Stomach (tissue), 4 donors: Measurements from ENCODE around the gene SLC32A1.

Experiments used
- CTCF ChIP-seq, 7 experiments: fragments of 450-650 bp in 4 of 7; fragments of 200-600 bp in 3 of 7; sonication (generic) in 3 of 7; IDR thresholded peaks; one replicate each; pipeline ENCODE4 v1.5.1; 2016 to 2019; ENCODE audit warnings: antibody characterized with exemption in 7 of 7, control low read depth in 2 of 7, mild to moderate bottlenecking in 1 of 7
- POLR2A ChIP-seq, 4 donors: fragments of 450-650 bp; IDR thresholded peaks; one replicate each; pipeline ENCODE4 v1.6.1; 2016; ENCODE audit warnings: antibody characterized with exemption in 4 of 4, control low read depth in 2 of 4, mild to moderate bottlenecking in 1 of 4, moderate library complexity in 1 of 4
- POLR2AphosphoS5 ChIP-seq, 3 donors: sonication (generic); formaldehyde crosslinking; IDR thresholded peaks; one replicate each; pipeline ENCODE4 v1.6.1; 2016; ENCODE audit warnings: antibody characterized with exemption in 3 of 3

GRCh38 chr20:38725931-38726803 is 1.9 kb downstream of the SLC32A1 start:
- TF ChIP-seq POLR2AphosphoS5 (IDR thresholded peaks at IDR 0.05) (no peak), CTCF (IDR thresholded peaks at IDR 0.05) (peak in 2 of 7 experiments; percentile 8 to 10), POLR2A (IDR thresholded peaks at IDR 0.05) (no peak)
